GM19452 (cell line): ENCODE measurements around the gene PLAC8L1.

Experiments
- ATAC-seq: cut with Tn5 transposase; IDR thresholded peaks from one replicate; pipeline ENCODE4 v1.9.1; 2021; ENCODE audit not compliant: unreplicated experiment

The PLAC8L1 gene

DNA sequence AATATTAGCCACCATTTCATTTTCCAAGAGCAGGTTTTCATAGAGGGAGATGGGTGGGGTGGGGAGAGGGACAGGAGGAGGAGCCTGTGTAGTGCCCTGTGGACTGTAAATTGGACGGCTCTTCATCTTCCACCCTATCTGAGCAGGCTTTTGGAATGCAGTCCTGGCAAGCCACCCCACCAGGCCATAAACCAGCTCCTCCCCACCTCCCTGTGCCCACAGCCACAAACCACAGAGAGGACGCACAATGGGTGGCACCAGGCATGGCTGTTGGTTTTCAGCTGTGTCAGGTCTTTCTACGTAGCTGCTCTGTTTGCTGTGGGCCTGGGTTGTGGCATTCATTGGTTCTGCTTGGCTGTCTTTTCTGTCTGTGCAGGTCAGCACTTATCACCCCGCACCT, 58.0 kb downstream of the PLAC8L1 start:
- ATAC-seq = no peak

DNA sequence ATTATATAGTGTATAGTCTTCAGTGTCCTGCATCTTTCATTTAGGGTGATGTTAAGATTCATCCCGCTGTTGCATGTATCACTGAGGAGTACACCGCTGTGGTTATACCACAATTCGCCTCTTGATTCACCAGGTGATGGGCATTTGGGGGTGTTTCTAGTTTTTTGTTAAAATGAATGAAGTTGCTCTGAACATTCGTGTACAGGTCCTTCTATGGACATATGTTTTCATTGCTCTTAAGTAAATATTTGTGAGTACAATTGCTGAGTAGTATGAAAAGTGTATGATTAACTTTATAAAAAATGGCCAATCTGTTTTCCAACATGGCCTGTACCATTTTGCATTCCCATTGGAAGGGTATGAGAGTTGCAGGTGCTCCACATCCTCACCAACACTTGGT, 61.7 kb downstream of the PLAC8L1 start:
- ATAC-seq = no peak

DNA sequence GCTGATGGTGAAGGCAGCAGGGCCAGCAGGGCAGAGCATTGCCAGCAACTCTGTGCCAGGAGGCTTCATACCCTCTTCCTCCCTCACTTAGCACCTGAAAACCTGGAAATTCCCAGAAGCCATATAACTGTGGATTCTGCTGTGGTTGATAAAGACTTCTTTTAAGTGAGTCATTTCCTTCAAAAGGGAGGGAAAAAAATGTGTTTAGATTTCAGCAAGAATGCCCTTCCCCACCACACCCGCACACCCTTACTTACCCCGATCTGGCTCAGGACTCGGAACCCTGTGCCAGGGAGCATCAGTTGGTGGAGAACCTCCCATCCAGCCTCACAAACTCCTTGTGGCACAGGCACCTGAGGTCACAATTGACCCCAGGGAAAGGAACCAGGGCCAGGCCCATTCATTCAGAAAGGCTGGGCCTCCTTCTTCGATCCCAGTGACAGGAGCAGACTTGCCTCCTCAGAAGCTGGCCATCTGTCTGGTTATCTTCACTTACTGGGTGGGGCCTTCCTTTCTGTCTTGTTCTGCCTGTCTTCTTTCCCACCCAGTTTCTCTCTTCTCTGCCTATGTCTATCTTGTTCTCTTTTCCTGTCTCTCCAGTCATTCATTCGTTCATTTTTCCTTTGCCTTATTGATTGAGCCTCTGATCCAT, 62.6 kb downstream of the PLAC8L1 start:
- ATAC-seq = no peak

DNA sequence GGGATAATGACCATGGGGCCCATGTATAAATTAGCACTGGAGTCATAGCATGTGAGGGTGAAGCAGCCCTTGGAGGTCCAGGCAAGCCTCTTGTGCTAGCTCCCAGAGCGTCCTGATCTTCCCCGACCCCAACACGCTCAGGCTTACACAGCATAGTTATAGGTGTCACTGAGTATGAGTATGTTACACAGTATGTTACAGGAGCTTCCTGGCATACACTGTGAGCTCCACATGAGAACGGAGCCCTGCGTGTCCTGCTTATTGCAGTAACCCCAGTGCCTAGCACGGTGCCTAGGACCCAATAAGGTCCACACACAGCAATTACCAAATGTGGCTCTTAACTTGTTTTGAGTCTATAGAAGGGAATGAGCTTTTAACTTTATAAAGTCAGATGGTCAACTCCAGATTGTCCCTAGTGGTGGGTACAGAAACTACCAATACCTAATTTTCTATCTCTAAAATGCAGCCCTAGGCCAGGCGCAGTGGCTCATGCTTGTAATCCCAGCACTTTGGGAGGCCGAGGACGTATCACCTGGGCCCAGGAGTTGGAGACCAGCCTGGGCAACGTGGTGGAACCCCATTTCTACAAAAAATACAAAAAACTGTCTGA, 64.1 kb downstream of the PLAC8L1 start:
- peak; percentile 70 for ATAC-seq

DNA sequence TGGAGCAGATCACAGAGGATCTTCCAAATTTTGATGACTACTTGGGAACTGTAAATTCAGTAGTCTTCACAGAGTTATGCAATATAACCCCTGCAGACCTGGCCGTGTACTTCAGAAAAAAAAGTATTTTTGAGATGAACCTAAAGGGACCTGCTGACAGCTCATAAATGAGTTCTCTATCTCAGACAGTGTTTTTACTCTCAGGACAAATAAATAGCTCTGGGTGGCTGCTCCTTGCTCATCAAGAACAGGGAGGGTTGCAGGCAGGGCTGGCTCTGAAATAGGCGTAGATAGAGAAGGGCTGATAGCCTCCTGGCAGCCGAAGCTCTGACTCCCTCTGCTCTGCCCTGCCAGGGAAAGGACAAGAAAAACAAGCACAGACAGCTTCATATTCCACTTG, 64.8 kb downstream of the PLAC8L1 start:
- ATAC-seq = no peak

DNA sequence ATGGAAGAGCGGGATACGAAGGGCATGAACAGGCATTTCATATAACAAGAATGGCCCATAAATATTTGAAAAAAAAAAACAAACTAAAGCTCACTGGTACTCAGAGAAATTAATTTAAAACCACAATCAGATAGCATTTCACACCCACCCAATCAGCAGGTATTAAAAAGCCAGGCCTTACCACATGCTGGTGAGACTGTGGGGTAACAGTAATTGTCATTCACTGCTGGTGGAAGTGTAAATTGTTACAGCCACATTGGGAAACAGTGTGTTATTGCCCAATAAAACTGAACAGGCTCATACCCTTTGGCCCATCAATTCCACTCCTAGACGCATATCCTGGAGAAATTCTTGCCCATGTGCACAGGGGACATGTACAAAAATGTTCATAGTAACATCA, 66.0 kb downstream of the PLAC8L1 start:
- no peak for ATAC-seq

DNA sequence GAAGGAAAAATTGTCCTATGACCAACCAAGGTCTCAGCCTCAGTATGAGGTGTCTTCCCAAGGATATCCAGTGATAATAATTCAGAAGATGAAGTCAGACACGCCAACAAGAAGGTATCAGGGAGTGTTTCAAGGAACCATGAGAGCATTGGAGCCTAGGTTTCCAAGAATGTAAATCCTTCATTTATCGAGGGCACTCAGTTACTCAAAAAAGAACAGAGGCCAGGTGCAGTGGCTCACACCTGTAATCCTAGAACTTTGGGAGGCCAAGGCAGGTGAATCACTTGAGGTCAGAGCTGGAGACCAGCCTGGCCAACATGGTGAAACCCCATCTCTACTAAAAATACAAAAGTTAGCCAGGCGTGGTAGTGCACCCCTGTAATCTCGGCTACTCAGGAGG, 70.8 kb downstream of the PLAC8L1 start:
- ATAC-seq = no peak
